ENCODE results near the gene PHKG2.

PHKG2 gene

DNA sequence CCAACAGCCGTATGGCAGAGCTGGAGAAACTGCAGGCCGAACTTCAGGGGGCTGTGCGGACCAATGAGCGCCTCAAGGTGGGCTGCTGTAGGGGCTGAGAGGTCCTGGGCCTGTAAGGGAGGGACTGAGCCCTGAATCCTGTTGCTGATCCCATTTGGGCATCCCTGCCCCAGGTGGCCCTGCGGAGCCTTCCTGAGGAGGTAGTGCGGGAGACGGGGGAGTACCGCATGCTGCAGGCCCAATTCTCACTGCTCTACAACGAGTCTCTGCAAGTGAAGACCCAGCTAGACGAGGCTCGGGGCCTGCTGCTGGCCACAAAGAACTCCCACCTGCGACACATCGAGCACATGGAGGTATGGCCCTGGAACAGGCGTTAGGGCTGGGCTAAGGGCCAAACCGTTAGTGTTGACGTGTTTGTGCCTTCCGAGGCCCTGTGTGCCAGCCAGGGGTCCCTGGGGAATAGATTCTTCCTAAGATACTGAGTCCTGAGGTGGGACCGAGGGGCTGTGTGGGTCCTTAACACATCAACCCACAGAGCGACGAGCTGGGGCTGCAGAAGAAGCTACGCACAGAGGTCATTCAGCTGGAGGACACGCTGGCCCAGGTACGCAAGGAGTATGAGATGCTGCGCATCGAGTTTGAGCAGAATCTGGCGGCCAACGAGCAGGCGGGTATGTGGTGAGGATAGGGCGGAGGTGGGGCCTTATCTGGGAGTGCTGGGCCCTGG is 18.1 kb downstream of the PHKG2 start:
- no peaks in the 10 kb centered on the region for H3K9me3 Mint-ChIP-seq
- H3K36me3 Mint-ChIP-seq: peaks cover 51% of the 10 kb centered on the region
- CTCF ChIA-PET: no interaction called here
- peaks cover 16% of the 10 kb centered on the region for H3K4me1 Mint-ChIP-seq
- H3K27ac Mint-ChIP-seq: no peak overlapping the region
- no peak for DNase-seq
- no peaks in the 10 kb centered on the region for H3K27me3 Mint-ChIP-seq
- H3K4me3 Mint-ChIP-seq: no peak overlapping the region

- Mint-ChIP-seq H3K4me1 (peaks cover 17% of the 10 kb centered on the region), H3K27ac (no peak overlapping the region), H3K4me3 (no peak overlapping the region), H3K36me3 (peaks cover 53% of the 10 kb centered on the region), H3K27me3 (no peaks in the 10 kb centered on the region), H3K9me3 (no peaks in the 10 kb centered on the region)
- no peak for DNase-seq
- CTCF ChIA-PET: no interaction called here
These were observed 18.7 kb downstream of the PHKG2 start for GRCh38 chr16:30766933-30767284.

GRCh38 chr16:30767767-30768465 is 19.7 kb downstream of the PHKG2 start:
- H3K4me3 Mint-ChIP-seq: no peak overlapping the region
- H3K9me3 Mint-ChIP-seq: no peaks in the 10 kb centered on the region
- CTCF ChIA-PET: no interaction called here
- H3K27ac Mint-ChIP-seq: no peak overlapping the region
- no peaks in the 10 kb centered on the region for H3K27me3 Mint-ChIP-seq
- no peak for DNase-seq
- peaks cover 61% of the 10 kb centered on the region for H3K36me3 Mint-ChIP-seq
- peaks cover 18% of the 10 kb centered on the region for H3K4me1 Mint-ChIP-seq

DNA sequence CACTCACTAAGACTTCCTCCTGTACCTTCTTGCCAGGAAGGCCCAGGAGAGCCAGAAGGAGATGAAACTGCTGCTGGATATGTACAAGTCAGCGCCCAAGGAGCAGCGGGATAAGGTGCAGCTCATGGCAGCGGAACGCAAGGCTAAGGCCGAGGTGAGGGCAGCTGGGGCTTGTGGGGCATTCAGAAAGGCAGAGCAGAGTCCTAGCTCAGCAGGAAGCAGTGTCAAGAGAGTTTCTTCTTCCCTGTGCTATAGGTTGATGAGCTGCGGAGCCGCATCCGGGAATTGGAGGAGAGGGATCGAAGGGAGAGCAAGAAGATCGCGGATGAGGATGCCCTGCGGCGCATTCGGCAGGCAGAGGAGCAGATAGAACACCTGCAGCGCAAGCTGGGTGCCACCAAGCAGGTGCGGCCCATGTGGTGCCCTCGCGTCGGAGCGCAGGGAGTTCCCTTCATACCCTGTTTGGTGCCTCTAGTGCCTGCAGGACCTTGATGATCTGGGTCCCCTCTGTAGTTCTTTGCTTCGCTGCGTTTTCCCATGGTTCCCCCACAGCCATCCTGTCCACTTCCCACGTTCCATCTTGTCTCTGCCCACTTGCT is 20.5 kb downstream of the PHKG2 start:
- Mint-ChIP-seq H3K27me3 (no peaks in the 10 kb centered on the region), H3K9me3 (no peaks in the 10 kb centered on the region), H3K4me3 (no peak overlapping the region), H3K4me1 (peaks cover 10% of the 10 kb centered on the region), H3K36me3 (peaks cover 64% of the 10 kb centered on the region), H3K27ac (no peak overlapping the region)
- DNase-seq: no peak
- CTCF ChIA-PET: no interaction called here

DNA sequence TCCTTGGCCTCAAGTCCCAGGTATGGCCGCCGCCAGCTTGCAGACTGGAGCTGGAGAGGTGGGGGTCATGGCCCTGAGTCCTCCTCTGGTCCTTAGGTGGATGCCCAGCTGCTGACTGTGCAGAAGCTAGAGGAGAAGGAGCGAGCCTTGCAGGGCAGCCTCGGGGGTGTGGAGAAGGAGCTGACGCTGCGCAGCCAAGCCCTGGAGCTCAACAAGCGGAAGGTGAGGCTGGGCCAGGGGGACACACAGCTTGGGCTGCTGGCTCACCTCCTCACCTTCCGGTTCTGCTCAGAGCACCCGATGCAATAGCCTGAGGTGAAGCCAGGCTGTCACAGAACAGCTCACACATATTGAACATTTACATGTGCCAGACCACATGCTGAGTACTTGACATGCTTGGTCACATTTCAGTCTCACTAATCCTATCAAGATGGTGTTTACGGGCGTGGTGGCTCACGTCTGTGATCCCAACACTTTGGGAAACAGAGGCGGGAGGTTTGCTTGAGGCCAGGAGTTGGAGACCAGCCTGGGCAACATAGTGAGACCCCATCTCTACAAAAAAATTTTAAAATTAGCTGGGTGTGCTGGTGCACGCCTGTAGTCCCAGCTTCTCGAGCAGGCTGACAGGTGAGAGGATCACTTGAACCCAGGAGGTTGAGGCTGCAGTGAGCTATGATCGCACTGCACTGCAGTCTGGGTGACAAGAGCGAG is 21.3 kb downstream of the PHKG2 start:
- CTCF ChIA-PET: no interaction called here
- H3K27me3 Mint-ChIP-seq: no peaks in the 10 kb centered on the region
- DNase-seq: no peak
- peaks cover 61% of the 10 kb centered on the region for H3K36me3 Mint-ChIP-seq
- H3K27ac Mint-ChIP-seq: no peak overlapping the region
- H3K4me1 Mint-ChIP-seq: peaks cover 10% of the 10 kb centered on the region
- no peak overlapping the region for H3K4me3 Mint-ChIP-seq
- H3K9me3 Mint-ChIP-seq: no peaks in the 10 kb centered on the region

DNA sequence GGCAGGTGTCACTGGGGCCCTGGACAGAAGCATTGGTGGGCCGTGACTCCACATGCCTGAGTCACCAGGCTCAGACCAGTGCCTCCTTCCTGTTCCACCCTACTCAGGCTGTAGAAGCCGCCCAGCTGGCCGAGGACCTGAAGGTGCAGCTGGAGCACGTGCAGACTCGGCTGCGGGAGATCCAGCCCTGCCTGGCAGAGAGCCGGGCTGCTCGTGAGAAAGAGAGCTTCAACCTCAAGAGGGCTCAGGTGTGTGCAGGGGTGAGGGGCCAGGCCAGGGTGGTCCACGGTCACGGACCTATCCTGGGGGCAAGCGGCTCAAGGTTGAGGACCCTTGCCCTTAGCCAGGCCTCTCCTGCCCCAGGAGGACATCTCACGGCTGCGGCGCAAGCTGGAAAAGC is 23.5 kb downstream of the PHKG2 start:
- no peak overlapping the region for H3K4me3 Mint-ChIP-seq
- no peaks in the 10 kb centered on the region for H3K27me3 Mint-ChIP-seq
- DNase-seq: no peak
- peaks cover 23% of the 10 kb centered on the region for H3K4me1 Mint-ChIP-seq
- no peaks in the 10 kb centered on the region for H3K9me3 Mint-ChIP-seq
- CTCF ChIA-PET: no interaction called here
- no peak overlapping the region for H3K27ac Mint-ChIP-seq
- H3K36me3 Mint-ChIP-seq: peaks cover 45% of the 10 kb centered on the region

- Mint-ChIP-seq H3K27ac (no peak overlapping the region), H3K4me1 (peaks cover 30% of the 10 kb centered on the region), H3K9me3 (no peaks in the 10 kb centered on the region), H3K27me3 (peaks cover 3% of the 10 kb centered on the region), H3K36me3 (peaks cover 35% of the 10 kb centered on the region), H3K4me3 (no peak overlapping the region)
- DNase-seq: no peak
- CTCF ChIA-PET: no interaction called here
These were observed 25.6 kb downstream of the PHKG2 start for GRCh38 chr16:30773826-30774225.

- no peak for DNase-seq
- H3K27ac Mint-ChIP-seq: peak overlapping the region; percentile 33
- CTCF ChIA-PET: interaction anchor here (0.6 kb wide), 1 partner anchor 109 kb away, joined by 5 read pairs; no protein-coding TSS in a partner anchor
These were observed 26.3 kb downstream of the PHKG2 start for GRCh38 chr16:30774367-30775130.

DNA sequence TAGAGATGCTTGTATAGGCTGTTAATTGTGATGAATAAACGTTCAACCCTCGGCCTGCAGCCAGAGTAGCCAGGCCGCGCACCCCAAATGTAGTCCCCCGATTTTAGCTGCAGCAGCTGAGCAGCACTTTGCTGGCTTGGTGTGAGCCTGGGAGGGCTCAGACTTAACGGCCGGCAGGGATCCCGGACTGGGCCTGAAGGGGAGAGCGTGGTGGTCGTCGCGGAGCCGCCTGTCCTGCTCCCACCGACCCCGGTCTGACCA is 26.8 kb downstream of the PHKG2 start:
- no peak for DNase-seq
- peak overlapping the region; percentile 88 for H3K27ac Mint-ChIP-seq
- CTCF ChIA-PET: interaction anchor here (0.6 kb wide), 1 partner anchor 109 kb away, joined by 5 read pairs; no protein-coding TSS in a partner anchor
- H3K4me1 Mint-ChIP-seq: peaks cover 30% of the 10 kb centered on the region
- peaks cover 3% of the 10 kb centered on the region for H3K27me3 Mint-ChIP-seq
- peaks cover 28% of the 10 kb centered on the region for H3K36me3 Mint-ChIP-seq
- peak overlapping the region; percentile 93 for H3K4me3 Mint-ChIP-seq
- H3K9me3 Mint-ChIP-seq: no peaks in the 10 kb centered on the region

More at GRCh38 chr16:30774367-30775130, 26.3 kb downstream of the PHKG2 start:
- Mint-ChIP-seq H3K27me3 (peaks cover 3% of the 10 kb centered on the region), H3K4me1 (peaks cover 30% of the 10 kb centered on the region), H3K4me3 (peak overlapping the region; percentile 93), H3K9me3 (no peaks in the 10 kb centered on the region), H3K36me3 (peaks cover 30% of the 10 kb centered on the region)

DNA sequence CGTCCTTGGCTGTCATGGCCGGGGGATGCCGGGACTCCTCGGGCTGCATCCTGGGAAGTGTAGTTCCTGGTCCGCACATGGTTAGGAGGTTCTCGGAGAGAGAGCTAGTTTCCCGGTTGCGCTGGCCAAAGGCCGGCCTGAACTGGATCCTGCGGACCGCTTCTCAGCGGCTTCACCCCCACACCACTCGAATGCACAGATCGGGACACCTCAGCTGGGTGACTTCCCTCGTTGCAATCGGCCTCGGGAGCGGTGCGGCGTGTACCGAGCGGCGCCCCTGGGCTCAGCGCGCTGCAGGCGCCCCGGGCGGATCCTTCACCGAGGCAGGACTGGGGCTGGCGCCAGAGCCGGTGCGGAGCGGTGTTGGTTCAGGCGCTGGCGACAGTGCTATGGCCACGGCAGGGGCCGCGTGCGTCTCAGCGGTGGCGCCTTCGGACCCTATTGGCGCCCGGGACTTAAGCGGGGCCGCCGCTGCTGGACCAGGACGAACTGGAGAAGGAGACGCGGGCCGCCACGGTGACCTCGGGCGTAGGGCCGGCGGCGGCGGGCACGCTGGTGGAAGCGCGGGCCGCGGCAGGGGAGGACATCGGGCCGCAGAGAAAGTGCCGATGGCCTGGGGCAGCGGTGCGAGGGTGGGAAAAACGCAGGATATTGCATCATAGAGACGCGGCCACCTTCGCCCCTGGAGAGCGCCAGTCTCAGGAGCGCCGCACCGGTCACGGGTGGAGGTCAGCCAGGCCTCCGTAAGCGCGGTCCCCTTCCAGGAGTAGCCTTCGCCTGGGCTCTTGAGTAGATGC is 27.4 kb downstream of the PHKG2 start:
- H3K4me1 Mint-ChIP-seq: peaks cover 30% of the 10 kb centered on the region
- CTCF ChIA-PET: interaction anchor here (0.6 kb wide), 1 partner anchor 108 kb away, joined by 5 read pairs; no protein-coding TSS in a partner anchor
- peak; percentile 78 for DNase-seq
- H3K4me3 Mint-ChIP-seq: peak overlapping the region; percentile 93
- no peaks in the 10 kb centered on the region for H3K9me3 Mint-ChIP-seq
- H3K36me3 Mint-ChIP-seq: peaks cover 24% of the 10 kb centered on the region
- H3K27ac Mint-ChIP-seq: peak overlapping the region; percentile 88
- H3K27me3 Mint-ChIP-seq: peaks cover 3% of the 10 kb centered on the region

GRCh38 chr16:30777591-30778297 is 29.5 kb downstream of the PHKG2 start:
- peak overlapping the region; percentile 93 for H3K4me3 Mint-ChIP-seq
- H3K36me3 Mint-ChIP-seq: peaks cover 11% of the 10 kb centered on the region
- peaks cover 23% of the 10 kb centered on the region for H3K4me1 Mint-ChIP-seq
- no peaks in the 10 kb centered on the region for H3K9me3 Mint-ChIP-seq
- no peak overlapping the region for H3K27ac Mint-ChIP-seq
- no peak for DNase-seq
- CTCF ChIA-PET: interaction anchor here (1.2 to 1.3 kb wide), 2 partner anchors 20 to 68 kb away, joined by 3 to 5 read pairs; no protein-coding TSS in a partner anchor
- H3K27me3 Mint-ChIP-seq: peaks cover 3% of the 10 kb centered on the region

DNA sequence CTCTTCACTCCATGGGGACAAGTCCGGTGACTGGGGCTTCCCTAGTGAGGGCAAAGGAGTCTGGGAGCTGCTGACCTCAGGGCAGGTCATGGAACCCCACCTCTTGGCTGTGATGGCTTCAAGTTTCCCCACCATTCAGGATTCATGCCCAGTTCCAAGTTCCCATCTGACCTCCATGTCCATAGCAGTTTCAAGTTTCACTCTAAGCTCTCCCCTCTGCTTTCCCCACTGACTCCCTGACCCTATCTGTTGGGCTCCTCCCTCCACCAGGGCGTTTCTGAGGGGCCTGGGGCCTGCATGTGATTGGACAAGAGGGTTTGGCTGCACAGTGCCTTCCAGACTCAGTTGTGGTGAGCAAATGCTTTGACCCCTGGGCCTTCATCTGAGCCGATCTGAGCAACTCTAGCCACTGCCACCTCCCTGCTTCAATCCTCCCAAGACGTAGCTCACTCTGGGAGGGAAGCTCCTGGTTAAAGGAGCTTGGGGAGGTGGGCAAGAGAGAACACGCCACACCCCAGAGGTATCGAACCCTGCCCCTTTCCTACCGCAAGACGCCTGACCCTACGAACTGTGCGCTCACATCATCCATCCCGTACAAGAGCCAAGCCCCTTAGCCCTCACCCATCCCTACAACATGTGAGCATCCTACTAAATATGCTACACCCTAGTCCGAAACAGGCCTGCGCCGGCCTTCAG is 30.5 kb downstream of the PHKG2 start:
- Mint-ChIP-seq H3K27ac (no peak overlapping the region), H3K27me3 (peaks cover 3% of the 10 kb centered on the region), H3K36me3 (peaks cover 4% of the 10 kb centered on the region), H3K4me1 (peaks cover 23% of the 10 kb centered on the region), H3K4me3 (no peak overlapping the region), H3K9me3 (no peaks in the 10 kb centered on the region)
- CTCF ChIA-PET: no interaction called here
- DNase-seq: no peak
